Activated T-cell treated with anti-CD3 and anti-CD28 coated beads, Interleukin-2, amount 50 U/mL, for 72 hours (primary cell): ENCODE data around the gene CDH12. TPM values are rescaled to one million over a fixed set of nuclear protein-coding genes. Genes with fewer than 3 reads are reported as not detected.

ENCODE experiments used
- ATAC-seq, 2 donors: fragments of 150-1000 bp; cut with Tn5 transposase; replicated peaks in 1 of 2; 2 replicates each; pipeline ENCODE4 v1.10.0; 2021; ENCODE audit warnings: moderate library complexity in 2 of 2, mild to moderate bottlenecking in 1 of 2
- DNase-seq, 2 donors: peaks; one replicate each; pipeline ENCODE4 v3.0.0; 2021 to 2022; ENCODE audit warnings: mixed read lengths in 1 of 2
- H3K27ac Mint-ChIP-seq: one replicate; pipeline ENCODE4 v1.8.0; 2022; ENCODE audit warnings: mild to moderate bottlenecking, moderate library complexity, mixed read lengths
- H3K27me3 Mint-ChIP-seq: one replicate; pipeline ENCODE4 v1.8.0; 2022; ENCODE audit warnings: low read depth, mixed read lengths
- H3K36me3 Mint-ChIP-seq, 2 donors: one replicate each; pipeline ENCODE4 v1.8.0; 2022; ENCODE audit warnings: mixed read lengths in 2 of 2, mild to moderate bottlenecking in 1 of 2; ENCODE audit not compliant: insufficient read depth in 2 of 2
- H3K4me1 Mint-ChIP-seq: one replicate; pipeline ENCODE4 v1.8.0; 2022; ENCODE audit warnings: low read depth, mixed read lengths
- H3K4me3 Mint-ChIP-seq, 2 donors: one replicate each; pipeline ENCODE4 v1.8.0; 2022; ENCODE audit warnings: mild to moderate bottlenecking in 2 of 2, mixed read lengths in 2 of 2, moderate library complexity in 2 of 2
- H3K9me3 Mint-ChIP-seq, 2 donors: one replicate each; pipeline ENCODE4 v1.8.0; 2022; ENCODE audit warnings: mixed read lengths in 2 of 2
- total RNA-seq, 2 donors: library from RNA; stranded (reverse); gene quantifications; one replicate each; pipeline ENCODE4 v1.2.3, GENCODE V29; 2022

CDH12 gene
- total RNA-seq, 2 donors from 2014 or later: not detected

GRCh38 chr5:21776466-21776865 lies 1076.7 kb downstream of the CDH12 start:
- no peaks in the 10 kb centered on the region for H3K36me3 Mint-ChIP-seq
- no peak overlapping the region for H3K4me3 Mint-ChIP-seq
- no peaks in the 10 kb centered on the region for H3K27me3 Mint-ChIP-seq
- ATAC-seq (no peak), DNase-seq (no peak)
- no peak overlapping the region for H3K27ac Mint-ChIP-seq
- peaks cover 4 to 5% of the 10 kb centered on the region in 2 donors for H3K9me3 Mint-ChIP-seq
- no peaks in the 10 kb centered on the region for H3K4me1 Mint-ChIP-seq

GRCh38 chr5:21774801-21775200 lies 1078.3 kb downstream of the CDH12 start:
- H3K36me3 Mint-ChIP-seq: no peaks in the 10 kb centered on the region
- no peak overlapping the region for H3K4me3 Mint-ChIP-seq
- H3K4me1 Mint-ChIP-seq: no peaks in the 10 kb centered on the region
- DNase-seq (no peak), ATAC-seq (no peak)
- no peak overlapping the region for H3K27ac Mint-ChIP-seq
- peaks cover 4 to 5% of the 10 kb centered on the region in 2 donors for H3K9me3 Mint-ChIP-seq
- H3K27me3 Mint-ChIP-seq: no peaks in the 10 kb centered on the region

- ATAC-seq (no peak), DNase-seq (no peak)
- H3K27ac Mint-ChIP-seq: no peak overlapping the region
- H3K27me3 Mint-ChIP-seq: no peaks in the 10 kb centered on the region
- H3K36me3 Mint-ChIP-seq: no peaks in the 10 kb centered on the region
- no peaks in the 10 kb centered on the region for H3K4me1 Mint-ChIP-seq
- H3K9me3 Mint-ChIP-seq: peaks cover 4 to 5% of the 10 kb centered on the region in 2 donors
- H3K4me3 Mint-ChIP-seq: no peak overlapping the region
These were observed 1078.9 kb downstream of the CDH12 start for GRCh38 chr5:21774281-21774680.

GRCh38 chr5:21773456-21773855 lies 1079.7 kb downstream of the CDH12 start:
- Mint-ChIP-seq H3K4me3 (no peak overlapping the region), H3K9me3 (peaks cover 4 to 5% of the 10 kb centered on the region in 2 donors), H3K4me1 (no peaks in the 10 kb centered on the region), H3K27me3 (no peaks in the 10 kb centered on the region), H3K36me3 (no peaks in the 10 kb centered on the region), H3K27ac (no peak overlapping the region)
- ATAC-seq (no peak), DNase-seq (no peak)

DNA sequence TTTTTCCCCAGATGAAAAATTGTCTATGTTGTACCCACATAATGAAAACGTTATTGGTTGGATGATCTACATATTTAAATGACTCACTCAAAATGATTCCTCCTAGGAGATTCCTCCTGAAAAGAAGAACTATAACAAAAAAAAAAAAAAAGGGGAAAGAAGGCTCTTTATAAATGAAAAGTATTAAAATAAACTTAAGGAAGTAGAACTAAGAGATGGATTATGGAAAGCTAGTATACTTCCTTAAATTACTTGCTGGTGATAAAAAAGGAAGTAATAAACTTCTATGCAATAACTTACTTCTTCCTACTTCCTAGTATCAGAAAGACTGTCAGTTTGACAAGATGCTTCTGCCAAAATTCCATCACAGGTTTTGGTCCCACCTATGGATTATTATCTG lies 1087.7 kb downstream of the CDH12 start:
- H3K9me3 Mint-ChIP-seq: peaks cover 1 to 2% of the 10 kb centered on the region in 2 donors
- DNase-seq (no peak), ATAC-seq (no peak)
- H3K36me3 Mint-ChIP-seq: no peaks in the 10 kb centered on the region
- no peaks in the 10 kb centered on the region for H3K27me3 Mint-ChIP-seq
- H3K4me1 Mint-ChIP-seq: no peaks in the 10 kb centered on the region
- no peak overlapping the region for H3K4me3 Mint-ChIP-seq
- H3K27ac Mint-ChIP-seq: no peak overlapping the region

- ATAC-seq (no peak), DNase-seq (no peak)
- no peak overlapping the region for H3K4me3 Mint-ChIP-seq
- H3K9me3 Mint-ChIP-seq: peaks cover 4 to 8% of the 10 kb centered on the region in 2 donors
- H3K27ac Mint-ChIP-seq: no peak overlapping the region
- H3K4me1 Mint-ChIP-seq: no peaks in the 10 kb centered on the region
- no peaks in the 10 kb centered on the region for H3K27me3 Mint-ChIP-seq
- H3K36me3 Mint-ChIP-seq: no peaks in the 10 kb centered on the region
These were observed 1114.0 kb downstream of the CDH12 start for GRCh38 chr5:21739096-21739495.

GRCh38 chr5:21723500-21723899 lies 1129.6 kb downstream of the CDH12 start:
- DNase-seq (no peak), ATAC-seq (no peak)
- Mint-ChIP-seq H3K36me3 (no peaks in the 10 kb centered on the region), H3K4me1 (no peaks in the 10 kb centered on the region), H3K4me3 (no peak overlapping the region), H3K27ac (no peak overlapping the region), H3K27me3 (no peaks in the 10 kb centered on the region), H3K9me3 (peaks cover 0 to 2% of the 10 kb centered on the region in 2 donors)

DNA sequence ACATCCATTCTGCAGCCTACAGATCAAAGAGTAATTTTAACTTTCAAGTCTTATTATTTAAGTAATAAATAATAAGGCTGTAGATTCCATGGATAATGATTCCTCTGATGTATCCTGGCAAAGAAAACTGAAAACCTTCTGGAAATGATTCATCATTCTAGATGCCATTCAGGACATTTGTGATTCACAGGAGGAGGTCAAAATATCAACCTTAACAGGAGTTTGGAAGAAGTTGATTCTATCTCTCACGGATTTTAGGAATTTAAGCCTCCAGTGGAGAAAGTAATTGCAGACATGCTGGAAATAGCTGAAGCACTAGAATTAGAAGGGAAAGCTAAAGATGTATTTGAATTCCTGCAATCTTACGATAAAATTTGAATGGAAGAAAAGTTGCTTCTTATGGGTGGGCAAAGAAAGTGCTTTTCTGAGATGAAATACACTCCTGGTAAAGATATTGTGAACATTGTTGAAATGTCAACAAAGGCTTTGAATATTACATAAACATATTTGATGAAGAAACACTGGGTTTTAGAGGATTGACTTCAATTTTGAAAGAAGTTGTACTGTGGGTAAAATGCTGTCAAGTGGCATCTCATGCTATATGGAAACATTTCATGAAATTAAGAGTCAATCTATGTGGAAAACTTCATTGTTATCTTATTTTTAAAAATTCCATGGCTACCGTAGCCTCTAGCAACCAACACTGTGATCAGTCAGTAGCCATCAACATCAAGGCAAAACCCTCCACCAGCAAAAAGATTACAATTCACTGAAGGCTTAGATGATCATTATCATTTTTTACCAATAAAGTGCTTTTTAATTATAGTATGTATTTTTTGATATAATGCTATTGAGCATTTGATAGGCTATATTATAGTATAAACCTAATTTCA lies 1141.0 kb downstream of the CDH12 start:
- Mint-ChIP-seq H3K27me3 (no peaks in the 10 kb centered on the region), H3K9me3 (peaks cover 3 to 7% of the 10 kb centered on the region in 2 donors), H3K27ac (no peak overlapping the region), H3K4me3 (no peak overlapping the region), H3K36me3 (peaks cover 0 to 1% of the 10 kb centered on the region in 2 donors), H3K4me1 (no peaks in the 10 kb centered on the region)
- no peak for DNase-seq
- no peak for ATAC-seq

DNA sequence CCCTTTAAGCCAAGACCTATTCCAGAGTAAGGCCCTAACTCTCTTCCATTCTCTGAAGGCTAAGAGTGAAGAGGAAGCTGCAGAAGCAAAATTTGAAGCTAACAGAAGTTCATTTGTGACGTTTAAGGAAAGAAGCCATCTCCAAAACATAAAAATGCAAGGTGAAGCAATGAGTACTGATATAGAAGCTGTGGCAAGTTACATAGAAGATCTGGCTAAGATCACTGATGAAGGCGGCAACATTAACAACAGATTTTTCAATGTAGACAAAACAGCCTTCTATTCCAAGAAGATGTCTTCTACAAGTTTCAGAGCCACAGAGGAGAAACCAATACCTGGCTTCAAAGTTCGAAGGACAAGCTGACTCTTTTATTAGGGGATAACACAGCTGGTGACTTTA lies 1143.4 kb downstream of the CDH12 start:
- no peak for DNase-seq
- H3K27me3 Mint-ChIP-seq: no peaks in the 10 kb centered on the region
- no peak for ATAC-seq
- H3K4me1 Mint-ChIP-seq: no peaks in the 10 kb centered on the region
- H3K27ac Mint-ChIP-seq: no peak overlapping the region
- H3K9me3 Mint-ChIP-seq: peaks cover 5 to 6% of the 10 kb centered on the region in 2 donors
- no peak overlapping the region for H3K4me3 Mint-ChIP-seq
- no peaks in the 10 kb centered on the region for H3K36me3 Mint-ChIP-seq

DNA sequence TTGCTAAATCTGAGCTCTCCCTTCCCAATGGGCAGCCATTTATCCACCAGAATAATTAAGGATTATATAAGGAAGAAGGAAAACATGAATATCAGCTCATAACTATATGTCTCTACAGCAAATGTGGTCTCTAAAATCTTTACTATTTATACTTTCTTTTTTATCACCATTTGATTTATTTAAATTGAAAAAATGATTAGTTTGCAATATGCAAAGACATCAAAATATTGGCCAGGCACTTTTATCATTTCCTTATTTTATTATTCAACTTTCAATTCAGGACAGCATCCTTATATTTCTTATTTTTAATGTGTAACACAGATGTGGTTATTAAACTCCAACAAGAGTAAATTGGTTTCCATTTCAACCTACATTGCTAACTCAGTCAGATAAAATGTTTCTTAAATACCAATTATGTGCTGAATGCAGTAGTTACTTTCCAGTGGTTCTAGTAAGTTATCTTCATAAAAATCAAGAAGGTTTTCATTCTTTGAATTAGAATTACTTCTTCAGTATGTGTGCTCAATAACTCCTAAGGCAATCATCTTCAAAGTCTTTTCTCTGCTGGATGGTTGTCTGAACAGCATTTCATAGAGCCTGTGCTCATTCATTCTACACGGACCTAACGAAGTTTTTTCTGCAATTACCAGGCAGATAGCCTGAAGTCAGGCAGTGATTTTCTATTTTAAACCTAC lies 1148.0 kb downstream of the CDH12 start:
- no peak for DNase-seq
- Mint-ChIP-seq H3K27ac (no peak overlapping the region), H3K36me3 (no peaks in the 10 kb centered on the region), H3K4me3 (no peak overlapping the region), H3K27me3 (no peaks in the 10 kb centered on the region), H3K4me1 (no peaks in the 10 kb centered on the region), H3K9me3 (peaks cover 6% of the 10 kb centered on the region in 2 donors)
- no peak for ATAC-seq

- no peak overlapping the region for H3K4me3 Mint-ChIP-seq
- H3K9me3 Mint-ChIP-seq: peaks cover 0 to 4% of the 10 kb centered on the region in 2 donors
- no peaks in the 10 kb centered on the region for H3K27me3 Mint-ChIP-seq
- H3K36me3 Mint-ChIP-seq: peaks cover 0 to 2% of the 10 kb centered on the region in 2 donors
- H3K27ac Mint-ChIP-seq: no peak overlapping the region
- no peak for ATAC-seq
- DNase-seq: no peak
- no peaks in the 10 kb centered on the region for H3K4me1 Mint-ChIP-seq
These were observed 1151.8 kb downstream of the CDH12 start for GRCh38 chr5:21701317-21701716.
